H1 (cell line): ENCODE results near the gene HOXD11. TPM values are rescaled to one million over a fixed set of nuclear protein-coding genes. Genes with fewer than 3 reads are reported as not detected.

Source experiments
- CTCF ChIA-PET: fragments of 300-600 bp; sonication (Branson Sonifier 250); formaldehyde crosslinking; loops from one replicate; lab custom pipeline; 2021; ENCODE audit not compliant: partially characterized antibody; lab: Charles Lee
- POLR2A ChIA-PET: fragments of 300-600 bp; sonication (Branson Sonifier 250); formaldehyde crosslinking; loops from one replicate; lab custom pipeline; 2021; ENCODE audit warnings: inconsistent platforms; ENCODE audit not compliant: partially characterized antibody; lab: Charles Lee
- DNase-seq, 2 experiments: peaks; one replicate each; pipeline versions ENCODE4 v3.0.0 to v3.0.0-alpha.2; 2010 to 2022; ENCODE audit warnings: low spot score in 2 of 2, low read depth in 1 of 2, mixed read lengths in 1 of 2
- FAIRE-seq: peaks from 2 replicates; lab custom pipeline; 2011; peaks lifted over from hg19 to GRCh38; lab: Jason Lieb, UNC
- H2AFZ ChIP-seq: 2 replicates; pipeline ENCODE4 v1.8.1; 2012; ENCODE audit warnings: low read length, inconsistent platforms
- H2AK5ac ChIP-seq: 2 replicates; pipeline ENCODE4 v1.6.1; 2013; ENCODE audit warnings: low read depth, low read length
- H2BK120ac ChIP-seq: replicated peaks from 2 replicates; pipeline ENCODE3; 2013; ENCODE audit warnings: low read depth, low read length, inconsistent platforms
- H2BK12ac ChIP-seq: 2 replicates; pipeline ENCODE4 v1.6.1; 2013; ENCODE audit warnings: low read depth, low read length
- H2BK15ac ChIP-seq: 2 replicates; pipeline ENCODE4 v1.6.1; 2013; ENCODE audit warnings: low read length
- H2BK20ac ChIP-seq: 2 replicates; pipeline ENCODE4 v1.6.1; 2013; ENCODE audit warnings: low read length
- H2BK5ac ChIP-seq: 2 replicates; pipeline ENCODE4 v1.6.1; 2013; ENCODE audit warnings: low read depth, low read length
- H3K14ac ChIP-seq: 2 replicates; pipeline ENCODE4 v1.6.1; 2013; ENCODE audit warnings: inconsistent platforms; ENCODE audit not compliant: insufficient read length
- H3K18ac ChIP-seq: 2 replicates; pipeline ENCODE4 v1.6.1; 2013; ENCODE audit warnings: low read length; ENCODE audit errors: extremely low read depth
- H3K23ac ChIP-seq: 2 replicates; pipeline ENCODE4 v1.6.1; 2013; ENCODE audit warnings: inconsistent platforms; ENCODE audit not compliant: insufficient read length
- H3K23me2 ChIP-seq: 2 replicates; pipeline ENCODE4 v1.6.1; 2013; ENCODE audit warnings: low read depth, low read length
- H3K27ac ChIP-seq: 2 replicates; pipeline ENCODE4 v1.6.1; 2011; ENCODE audit warnings: low read depth, low read length, inconsistent platforms
- H3K27me3 ChIP-seq, 4 experiments: replicated peaks in 1 of 4; 1 replicate in 1 of 4; 2 replicates in 3 of 4; pipeline versions ENCODE4 v1.6.1 to v1.8.1; 2011 to 2013; ENCODE audit warnings: low read length in 3 of 4, mild to moderate bottlenecking in 3 of 4, inconsistent platforms in 2 of 4, mixed read lengths in 2 of 4, moderate library complexity in 1 of 4; ENCODE audit not compliant: control insufficient read depth in 3 of 4, insufficient read depth in 3 of 4; ENCODE audit errors: extremely low read depth in 1 of 4
- H3K36me3 ChIP-seq, 4 experiments: 2 replicates each; pipeline versions ENCODE4 v1.6.1 to v1.8.1; 2011 to 2013; ENCODE audit warnings: mild to moderate bottlenecking in 4 of 4, low read length in 3 of 4, moderate library complexity in 2 of 4, control low read depth in 1 of 4, inconsistent platforms in 1 of 4; ENCODE audit not compliant: insufficient read depth in 4 of 4, control insufficient read depth in 2 of 4
- H3K4ac ChIP-seq: replicated peaks from 2 replicates; pipeline ENCODE3; 2013; ENCODE audit warnings: low read length, low read depth, mixed read lengths, inconsistent platforms; ENCODE audit not compliant: insufficient read length
- H3K4me1 ChIP-seq, 4 experiments: replicated peaks in 1 of 4; 1 replicate in 1 of 4; 2 replicates in 3 of 4; pipeline versions ENCODE4 v1.6.1 to v1.8.1; 2011 to 2013; ENCODE audit warnings: low read length in 3 of 4, inconsistent platforms in 2 of 4, mixed read lengths in 1 of 4; ENCODE audit not compliant: insufficient read depth in 4 of 4, control insufficient read depth in 3 of 4
- H3K4me2 ChIP-seq, 2 experiments: 2 replicates each; pipeline versions ENCODE4 v1.6.1 to v1.8.1; 2011 to 2013; ENCODE audit warnings: low read depth in 2 of 2, low read length in 2 of 2, control low read depth in 1 of 2, inconsistent platforms in 1 of 2, mild to moderate bottlenecking in 1 of 2; ENCODE audit not compliant: insufficient read depth in 1 of 2
- H3K4me3 ChIP-seq, 4 experiments: fragments of 200-600, 300-600 bp in 1 of 4; sonication (generic), shearing (Covaris generic), sonication (Bioruptor Twin) in 1 of 4; 2 replicates each; pipeline versions ENCODE4 v1.5.1 to v1.8.1; 2011 to 2016; ENCODE audit warnings: low read length in 4 of 4, low read depth in 3 of 4, control low read depth in 2 of 4, inconsistent platforms in 2 of 4, mild to moderate bottlenecking in 2 of 4, mixed read lengths in 1 of 4, moderate library complexity in 1 of 4; ENCODE audit not compliant: insufficient read depth in 2 of 4; ENCODE audit errors: extremely low read depth in 1 of 4
- H3K56ac ChIP-seq: replicated peaks from 2 replicates; pipeline ENCODE3; 2013; ENCODE audit warnings: low read depth, mild to moderate bottlenecking, mixed read lengths, low read length, inconsistent platforms; ENCODE audit not compliant: insufficient read length
- H3K79me1 ChIP-seq: 2 replicates; pipeline ENCODE4 v1.6.1; 2013; ENCODE audit warnings: low read depth, low read length, control low read depth
- H3K79me2 ChIP-seq, 2 experiments: 2 replicates each; pipeline versions ENCODE4 v1.6.1 to v1.8.1; 2012 to 2013; ENCODE audit warnings: low read length in 2 of 2, mild to moderate bottlenecking in 2 of 2, inconsistent platforms in 1 of 2; ENCODE audit not compliant: insufficient read depth in 2 of 2, control insufficient read depth in 1 of 2
- H3K9ac ChIP-seq, 4 experiments: replicated peaks in 1 of 4; 1 replicate in 1 of 4; 2 replicates in 3 of 4; pipeline versions ENCODE4 v1.6.1 to v1.8.1; 2011 to 2013; ENCODE audit warnings: low read depth in 3 of 4, low read length in 3 of 4, control low read depth in 2 of 4, mild to moderate bottlenecking in 2 of 4, moderate library complexity in 2 of 4, inconsistent platforms in 1 of 4; ENCODE audit errors: extremely low read depth in 1 of 4
- H3K9me3 ChIP-seq, 2 experiments: 2 replicates each; pipeline versions ENCODE4 v1.6.1 to v1.8.1; 2012 to 2013; ENCODE audit warnings: mild to moderate bottlenecking in 2 of 2, moderate library complexity in 2 of 2, control low read depth in 1 of 2, inconsistent platforms in 1 of 2, low read depth in 1 of 2, low read length in 1 of 2, mixed read lengths in 1 of 2; ENCODE audit not compliant: insufficient read depth in 2 of 2
- H4K20me1 ChIP-seq, 2 experiments: replicated peaks in 1 of 2; 2 replicates each; pipeline versions ENCODE3 to v1.8.1; 2011 to 2013; ENCODE audit warnings: inconsistent platforms in 2 of 2, low read length in 2 of 2, mild to moderate bottlenecking in 1 of 2; ENCODE audit not compliant: insufficient read depth in 2 of 2, control insufficient read depth in 1 of 2
- H4K5ac ChIP-seq: 2 replicates; pipeline ENCODE4 v1.6.1; 2013; ENCODE audit warnings: low read length, low read depth, mixed read lengths, inconsistent platforms; ENCODE audit not compliant: insufficient read length
- H4K8ac ChIP-seq: 2 replicates; pipeline ENCODE4 v1.8.0; 2013; ENCODE audit warnings: mild to moderate bottlenecking, moderate library complexity, low read length, inconsistent platforms; ENCODE audit not compliant: insufficient read depth; ENCODE audit errors: extremely low read depth
- H4K91ac ChIP-seq: replicated peaks from 2 replicates; pipeline ENCODE3; 2013; ENCODE audit warnings: low read length, mixed read lengths, inconsistent platforms; ENCODE audit not compliant: insufficient read length
- BACH1 ChIP-seq: IDR thresholded peaks from 2 replicates; pipeline ENCODE4 v1.6.1; 2012; ENCODE audit warnings: low read length, improper control_type of control experiment
- CBX8 ChIP-seq: fragments of 300-800, 300-1000 bp; sonication (generic); IDR thresholded peaks from 2 replicates; pipeline ENCODE4 v1.7.1; 2016; ENCODE audit warnings: low read depth, low read length, borderline replicate concordance
- EZH2 ChIP-seq: fragments of 200-600 bp; sonication (generic); IDR thresholded peaks from 2 replicates; pipeline ENCODE4 v1.7.1; 2012; ENCODE audit warnings: low read depth, mild to moderate bottlenecking, moderate library complexity, low read length, inconsistent platforms; ENCODE audit not compliant: severe bottlenecking
- RNF2 ChIP-seq: fragments of 200-900, 300-1000 bp; sonication (generic); IDR thresholded peaks from 2 replicates; pipeline ENCODE4 v1.7.1; 2016; ENCODE audit warnings: borderline replicate concordance, low read depth, mild to moderate bottlenecking, antibody characterized with exemption, low read length; ENCODE audit not compliant: poor library complexity, severe bottlenecking; ENCODE audit errors: missing control alignments
- SUZ12 ChIP-seq: fragments of 200-600 bp; sonication (generic); IDR thresholded peaks from 2 replicates; pipeline ENCODE4 v1.6.1; 2012; ENCODE audit warnings: mild to moderate bottlenecking, inconsistent platforms, low read length, moderate library complexity, mixed read lengths
- ZNF274 ChIP-seq: IDR thresholded peaks from 2 replicates; pipeline ENCODE4 v1.7.0; 2012; ENCODE audit warnings: low read length, borderline replicate concordance; ENCODE audit errors: extremely low read depth
- WGBS, 2 experiments: shearing (Covaris generic) in 1 of 2; methylation state at CpG; one replicate each; pipeline versions ENCODE4 v1.1.6 to v1.1.7; 2013 to 2015; ENCODE audit warnings: low lambda C conversion rate in 2 of 2, mixed read lengths in 2 of 2, inconsistent platforms in 1 of 2, low coverage in 1 of 2, missing lambda C conversion rate in 1 of 2; ENCODE audit not compliant: insufficient replicate concordance in 2 of 2, insufficient coverage in 1 of 2, insufficient read length in 1 of 2; ENCODE audit errors: extremely low coverage in 1 of 2, missing lambda C conversion rate in 1 of 2; 5-methylcytosine and 5-hydroxymethylcytosine counted together
- polyA plus RNA-seq, 7 experiments: library from polyadenylated mRNA; depleted of rRNA in 3 of 7; stranded (reverse) in 5 of 7; unstranded in 2 of 7; fragments of >200 nt in 5 of 7; fragments of 200-250 nt in 2 of 7; gene quantifications; 1 replicate in 5 of 7; 2 replicates in 1 of 7; 4 replicates in 1 of 7; pipeline versions ENCODE4 v1.2.1 to v1.2.3, GENCODE V29; 2011 to 2013; ENCODE audit warnings: missing spikeins in 2 of 7, mixed read lengths in 2 of 7
- total RNA-seq: library from RNA; stranded (reverse); fragmentation: NEBNext Ultra II Directional; extraction: Animal tissue kit (Norgen Biotek cat#: 25700); gene quantifications from 2 replicates; pipeline ENCODE4 v1.2.1, GENCODE V29; 2021
- TF ChIP-seq, protein P1 (sequence below): IDR thresholded peaks from 2 replicates; pipeline ENCODE4 v1.6.1; 2012; ENCODE audit warnings: low read length, inconsistent platforms

The HOXD11 gene
- total and polyA plus RNA-seq, 2 of the 8 experiments (the other 6 are each of a cell fraction or from before 2014, with no cell fraction given) = not detected

DNA sequence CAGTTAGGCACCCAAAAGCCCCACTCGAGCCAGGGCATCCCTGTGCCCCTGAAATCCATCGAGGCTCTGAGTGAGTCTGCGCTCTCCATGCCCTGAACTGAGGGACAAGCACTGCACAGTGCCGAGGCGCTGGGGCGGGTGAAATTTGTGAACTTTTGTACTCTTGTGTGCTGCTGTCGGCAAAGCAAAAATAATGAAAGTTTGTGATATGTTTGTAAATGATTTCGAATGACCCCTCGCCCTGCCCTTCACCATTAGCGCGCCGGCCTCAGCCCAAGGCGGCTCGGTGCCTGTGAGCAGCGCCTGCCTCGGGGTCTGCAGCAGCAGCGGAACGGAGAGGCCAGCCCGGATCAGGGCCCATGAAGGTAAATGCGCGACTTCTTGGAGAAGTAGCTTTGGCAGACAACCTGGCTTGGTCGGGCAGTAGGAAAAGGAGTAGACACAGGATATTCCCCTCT, 42.4 kb downstream of the HOXD11 start:
- H3K9me3 ChIP-seq = no peaks in the 10 kb centered on the region; a peak in 1 of 4 replicates
- H2BK15ac ChIP-seq = no peak overlapping the region
- WGBS, 2 experiments = 17% methylated on average over 22 of the region's 22 CpGs; no CpG with 5 or more reads in 1 of the 2 experiments
- H4K20me1 ChIP-seq = peaks cover 18 to 38% of the 10 kb centered on the region in 2 experiments
- H3K4me2 ChIP-seq = no peak overlapping the region
- POLR2A ChIA-PET = no interaction called here
- no peak overlapping the region for H3K18ac ChIP-seq
- H4K5ac ChIP-seq = no peak overlapping the region
- peaks cover 0 to 11% (median 0%) of the 10 kb centered on the region in 4 experiments; a peak in 1 of 8 replicates for H3K36me3 ChIP-seq
- peaks cover 97 to 100% (median 100%) of the 10 kb centered on the region in 4 experiments for H3K27me3 ChIP-seq
- peak in 1 of 2 experiments; percentile 57 for DNase-seq
- no peak overlapping the region for H3K27ac ChIP-seq
- no peak overlapping the region for H4K91ac ChIP-seq
- H3K4me1 ChIP-seq = peaks cover 0 to 10% (median 2%) of the 10 kb centered on the region in 4 experiments; a peak in 4 of 7 replicates
- CTCF ChIA-PET = interaction anchor here (1.5 to 4.4 kb wide), 5 partner anchors 10 to 405 kb away, joined by 4 to 36 read pairs (median 11); no protein-coding TSS in a partner anchor
- H3K4ac ChIP-seq = no peak overlapping the region
- H3K56ac ChIP-seq = no peak overlapping the region
- H3K9ac ChIP-seq = no peak overlapping the region
- peak overlapping the region; percentile 72 for H4K8ac ChIP-seq
- no peaks in the 10 kb centered on the region for H3K79me1 ChIP-seq
- peaks cover 2% of the 10 kb centered on the region; the same call in 1 of the 2 replicates for H3K23me2 ChIP-seq
- H2BK120ac ChIP-seq = no peak overlapping the region
- H3K4me3 ChIP-seq = no peak overlapping the region
- no peak for FAIRE-seq
- H3K23ac ChIP-seq = no peak overlapping the region
- TF ChIP-seq CBX8 = no peak
- peak; percentile 97 for TF ChIP-seq SUZ12
- peak; percentile 94 for TF ChIP-seq EZH2
- TF ChIP-seq BACH1 = no peak
- TF ChIP-seq RNF2 = peak; percentile 91
- TF ChIP-seq, protein P1, sequence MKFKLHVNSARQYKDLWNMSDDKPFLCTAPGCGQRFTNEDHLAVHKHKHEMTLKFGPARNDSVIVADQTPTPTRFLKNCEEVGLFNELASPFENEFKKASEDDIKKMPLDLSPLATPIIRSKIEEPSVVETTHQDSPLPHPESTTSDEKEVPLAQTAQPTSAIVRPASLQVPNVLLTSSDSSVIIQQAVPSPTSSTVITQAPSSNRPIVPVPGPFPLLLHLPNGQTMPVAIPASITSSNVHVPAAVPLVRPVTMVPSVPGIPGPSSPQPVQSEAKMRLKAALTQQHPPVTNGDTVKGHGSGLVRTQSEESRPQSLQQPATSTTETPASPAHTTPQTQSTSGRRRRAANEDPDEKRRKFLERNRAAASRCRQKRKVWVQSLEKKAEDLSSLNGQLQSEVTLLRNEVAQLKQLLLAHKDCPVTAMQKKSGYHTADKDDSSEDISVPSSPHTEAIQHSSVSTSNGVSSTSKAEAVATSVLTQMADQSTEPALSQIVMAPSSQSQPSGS = no peak
- TF ChIP-seq ZNF274 = no peak
- no peak overlapping the region for H2BK5ac ChIP-seq
- no peak overlapping the region for H2BK12ac ChIP-seq
- no peak overlapping the region for H3K14ac ChIP-seq
- H2AK5ac ChIP-seq = no peak overlapping the region
- H2BK20ac ChIP-seq = no peak overlapping the region
- H3K79me2 ChIP-seq = no peaks in the 10 kb centered on the region
- H2AFZ ChIP-seq = no peak overlapping the region
